GM21619 (cell line): ENCODE results near the gene AGPAT4.
"Not testable (repeated sequence)": the region's sequence is repeated elsewhere in the genome, so short reads cannot be mapped to it uniquely, and the experiment has no call there.

Experiments
- ATAC-seq: cut with Tn5 transposase; IDR thresholded peaks from one replicate; pipeline ENCODE4 v1.9.1; 2021; ENCODE audit not compliant: unreplicated experiment

The AGPAT4 gene

GRCh38 chr6:161273752-161274487, at the start of gene AGPAT4:
Gene AGPAT4, minus strand, starts transcription at chr6:161274061. Its CDS starts 41,848 bp downstream, at chr6:161232213.
- peak; percentile 99 for ATAC-seq

- no peak for ATAC-seq
Observed at GRCh38 chr6:161319231-161319630, 45.4 kb upstream of the AGPAT4 start.

GRCh38 chr6:161318456-161318855, 44.6 kb upstream of the AGPAT4 start:
- no peak for ATAC-seq

- no peak for ATAC-seq
Observed at GRCh38 chr6:161316531-161316930, 42.7 kb upstream of the AGPAT4 start.

GRCh38 chr6:161315246-161315917, 41.5 kb upstream of the AGPAT4 start:
- not testable (repeated sequence) for ATAC-seq

- not testable (repeated sequence) for ATAC-seq
Observed at GRCh38 chr6:161314541-161315245, 40.8 kb upstream of the AGPAT4 start.

GRCh38 chr6:161313940-161314509, 40.2 kb upstream of the AGPAT4 start:
- ATAC-seq: no peak

GRCh38 chr6:161313475-161313874, 39.6 kb upstream of the AGPAT4 start:
- not testable (repeated sequence) for ATAC-seq

GRCh38 chr6:161309774-161310173, 35.9 kb upstream of the AGPAT4 start:
- not testable (repeated sequence) for ATAC-seq

GRCh38 chr6:161308075-161308655, 34.3 kb upstream of the AGPAT4 start:
- no peak for ATAC-seq

- ATAC-seq: no peak
Observed at GRCh38 chr6:161305860-161306259, 32.0 kb upstream of the AGPAT4 start.

GRCh38 chr6:161303628-161304340, 29.9 kb upstream of the AGPAT4 start:
- no peak for ATAC-seq

GRCh38 chr6:161302949-161303348, 29.1 kb upstream of the AGPAT4 start:
- no peak for ATAC-seq

GRCh38 chr6:161301338-161301737, 27.5 kb upstream of the AGPAT4 start:
- ATAC-seq: no peak

GRCh38 chr6:161300823-161301222, 27.0 kb upstream of the AGPAT4 start:
- ATAC-seq: no peak

GRCh38 chr6:161299726-161300125, 25.9 kb upstream of the AGPAT4 start:
- no peak for ATAC-seq

- no peak for ATAC-seq
Observed at GRCh38 chr6:161295784-161296183, 21.9 kb upstream of the AGPAT4 start.

- ATAC-seq: no peak
Observed at GRCh38 chr6:161292650-161293281, 18.9 kb upstream of the AGPAT4 start.

- ATAC-seq: no peak
Observed at GRCh38 chr6:161292145-161292544, 18.3 kb upstream of the AGPAT4 start.

- ATAC-seq: no peak
Observed at GRCh38 chr6:161290751-161291150, 16.9 kb upstream of the AGPAT4 start.
